H9 (cell line): ENCODE data around the gene LAMB4. TPM values are rescaled to one million over a fixed set of nuclear protein-coding genes. Genes with fewer than 3 reads are reported as not detected.

ENCODE experiments used
- DNase-seq: peaks from one replicate; pipeline ENCODE4 v3.0.0-alpha.2; 2017
- H2AFZ ChIP-seq: one replicate; pipeline ENCODE4 v1.6.1; 2013; ENCODE audit warnings: mild to moderate bottlenecking, low read length, control low read depth, moderate library complexity
- H2AK5ac ChIP-seq: 2 replicates; pipeline ENCODE4 v1.6.1; 2013; ENCODE audit warnings: low read length, control low read depth, mixed read lengths; ENCODE audit not compliant: insufficient read length
- H2BK120ac ChIP-seq: one replicate; pipeline ENCODE4 v1.6.1; 2013; ENCODE audit warnings: low read depth, mild to moderate bottlenecking, low read length, control low read depth, inconsistent platforms; ENCODE audit not compliant: poor library complexity, severe bottlenecking
- H2BK12ac ChIP-seq: 2 replicates; pipeline ENCODE4 v1.6.1; 2013; ENCODE audit warnings: low read length, control low read depth, mixed read lengths, low read depth; ENCODE audit not compliant: insufficient read length
- H2BK15ac ChIP-seq: 2 replicates; pipeline ENCODE4 v1.6.1; 2013; ENCODE audit warnings: low read depth, low read length, control low read depth
- H2BK20ac ChIP-seq: one replicate; pipeline ENCODE4 v1.6.1; 2013; ENCODE audit warnings: low read depth, mild to moderate bottlenecking, low read length, control low read depth, inconsistent platforms; ENCODE audit not compliant: poor library complexity, severe bottlenecking
- H2BK5ac ChIP-seq: 2 replicates; pipeline ENCODE4 v1.6.1; 2013; ENCODE audit warnings: low read length, control low read depth, mixed read lengths; ENCODE audit not compliant: insufficient read length
- H3K14ac ChIP-seq: 2 replicates; pipeline ENCODE4 v1.6.1; 2013; ENCODE audit warnings: low read length, control low read depth; ENCODE audit not compliant: insufficient read depth
- H3K18ac ChIP-seq: 2 replicates; pipeline ENCODE4 v1.6.1; 2013; ENCODE audit warnings: low read depth, mild to moderate bottlenecking, mixed read lengths, low read length, control low read depth; ENCODE audit not compliant: insufficient read length
- H3K23ac ChIP-seq: 2 replicates; pipeline ENCODE4 v1.6.1; 2013; ENCODE audit warnings: low read length, control low read depth, mixed read lengths, low read depth; ENCODE audit not compliant: insufficient read length
- H3K23me2 ChIP-seq: 2 replicates; pipeline ENCODE4 v1.6.1; 2013; ENCODE audit warnings: low read depth, mild to moderate bottlenecking, mixed read lengths, low read length, control low read depth; ENCODE audit not compliant: insufficient read length, poor library complexity, severe bottlenecking
- H3K27ac ChIP-seq: 2 replicates; pipeline ENCODE4 v1.5.1; 2013; ENCODE audit warnings: low read length, control low read depth, mixed read lengths, low read depth; ENCODE audit not compliant: insufficient read length
- H3K27me3 ChIP-seq: 2 replicates; pipeline ENCODE4 v1.6.1; 2013; ENCODE audit warnings: low read length, control low read depth, inconsistent platforms; ENCODE audit not compliant: insufficient read depth
- H3K4ac ChIP-seq: 2 replicates; pipeline ENCODE4 v1.6.1; 2013; ENCODE audit warnings: low read depth, mild to moderate bottlenecking, control low read depth, inconsistent platforms, low read length, moderate library complexity
- H3K4me1 ChIP-seq: 2 replicates; pipeline ENCODE4 v1.6.1; 2013; ENCODE audit warnings: low read length, control low read depth, inconsistent platforms; ENCODE audit not compliant: insufficient read depth
- H3K4me2 ChIP-seq: 2 replicates; pipeline ENCODE4 v1.6.1; 2013; ENCODE audit warnings: low read length, control low read depth, mixed read lengths; ENCODE audit not compliant: insufficient read length, insufficient read depth
- H3K56ac ChIP-seq: 2 replicates; pipeline ENCODE4 v1.6.1; 2013; ENCODE audit warnings: low read depth, mild to moderate bottlenecking, mixed read lengths, low read length, control low read depth; ENCODE audit not compliant: insufficient read length
- H3K79me1 ChIP-seq: 2 replicates; pipeline ENCODE4 v1.6.1; 2013; ENCODE audit warnings: low read depth, mild to moderate bottlenecking, moderate library complexity, low read length, control low read depth, inconsistent platforms; ENCODE audit not compliant: insufficient read depth, poor library complexity, severe bottlenecking
- H3K79me2 ChIP-seq: 2 replicates; pipeline ENCODE4 v1.6.1; 2013; ENCODE audit warnings: low read length, control low read depth, inconsistent platforms; ENCODE audit not compliant: insufficient read depth
- H3K9ac ChIP-seq: 2 replicates; pipeline ENCODE4 v1.6.1; 2013; ENCODE audit warnings: low read length, control low read depth, mixed read lengths; ENCODE audit not compliant: insufficient read length; ENCODE audit errors: extremely low read depth
- H3K9me3 ChIP-seq: one replicate; pipeline ENCODE4 v1.6.1; 2013; ENCODE audit warnings: low read depth, low read length, inconsistent platforms; ENCODE audit not compliant: control insufficient read depth
- H3T11ph ChIP-seq: one replicate; pipeline ENCODE4 v1.6.1; 2013; ENCODE audit warnings: mild to moderate bottlenecking, low read length, control low read depth, inconsistent platforms
- H4K20me1 ChIP-seq: one replicate; pipeline ENCODE4 v1.6.1; 2013; ENCODE audit not compliant: control insufficient read depth, insufficient read length, insufficient read depth
- H4K5ac ChIP-seq: 2 replicates; pipeline ENCODE4 v1.6.1; 2013; ENCODE audit warnings: low read depth, mild to moderate bottlenecking, mixed read lengths, low read length, control low read depth; ENCODE audit not compliant: insufficient read length
- H4K8ac ChIP-seq: replicated peaks from 2 replicates; pipeline ENCODE4 v1.6.1; 2013; ENCODE audit warnings: low read length, control low read depth, mixed read lengths, low read depth; ENCODE audit not compliant: insufficient read length
- H4K91ac ChIP-seq: 2 replicates; pipeline ENCODE4 v1.6.1; 2013; ENCODE audit warnings: low read depth, mild to moderate bottlenecking, moderate library complexity, mixed read lengths, low read length, control low read depth; ENCODE audit not compliant: insufficient read length
- H3K27ac Mint-ChIP-seq, 3 experiments: 2 replicates in 2 of 3; 3 replicates in 1 of 3; pipeline ENCODE4 v1.8.0; 2020 to 2021; ENCODE audit warnings: mixed read lengths in 3 of 3, mild to moderate bottlenecking in 1 of 3, moderate library complexity in 1 of 3
- H3K27me3 Mint-ChIP-seq: 2 replicates; pipeline ENCODE4 v1.8.0; 2021; ENCODE audit warnings: low read depth, mild to moderate bottlenecking, moderate library complexity, mixed read lengths
- H3K36me3 Mint-ChIP-seq, 3 experiments: 2 replicates in 2 of 3; 3 replicates in 1 of 3; pipeline ENCODE4 v1.8.0; 2020 to 2021; ENCODE audit warnings: low read depth in 3 of 3, mixed read lengths in 3 of 3; ENCODE audit not compliant: insufficient read depth in 1 of 3
- H3K4me1 Mint-ChIP-seq, 2 experiments: 2 replicates each; pipeline ENCODE4 v1.8.0; 2020; ENCODE audit warnings: mixed read lengths in 2 of 2
- H3K4me3 Mint-ChIP-seq, 2 experiments: 2 replicates in 1 of 2; 3 replicates in 1 of 2; pipeline ENCODE4 v1.8.0; 2020 to 2021; ENCODE audit warnings: mild to moderate bottlenecking in 2 of 2, mixed read lengths in 2 of 2, moderate library complexity in 1 of 2
- H3K9me3 Mint-ChIP-seq, 2 experiments: 2 replicates in 1 of 2; 3 replicates in 1 of 2; pipeline ENCODE4 v1.8.0; 2020; ENCODE audit warnings: mild to moderate bottlenecking in 2 of 2, mixed read lengths in 2 of 2, moderate library complexity in 1 of 2
- WGBS: extraction: QIAGEN DNeasy Blood & Tissue Kit; methylation state at CpG from one replicate; pipeline ENCODE4 v1.1.7; 2013; ENCODE audit warnings: missing lambda C conversion rate, low lambda C conversion rate, mixed read lengths; ENCODE audit not compliant: insufficient read length; ENCODE audit errors: extremely low coverage; 5-methylcytosine and 5-hydroxymethylcytosine counted together
- total RNA-seq: library from RNA; stranded (reverse); gene quantifications from 2 replicates; pipeline ENCODE4 v1.2.1, GENCODE V29; 2021
- TF ChIP-seq, protein P1 (sequence below): fragments of 200-600 bp; sonication (generic); conservative IDR thresholded peaks from 3 replicates; pipeline ENCODE4 v1.8.0; 2021; ENCODE audit warnings: antibody characterized with exemption, mild to moderate bottlenecking

Gene LAMB4
- total RNA-seq, 1 experiment from 2014 or later, result not detected

DNA sequence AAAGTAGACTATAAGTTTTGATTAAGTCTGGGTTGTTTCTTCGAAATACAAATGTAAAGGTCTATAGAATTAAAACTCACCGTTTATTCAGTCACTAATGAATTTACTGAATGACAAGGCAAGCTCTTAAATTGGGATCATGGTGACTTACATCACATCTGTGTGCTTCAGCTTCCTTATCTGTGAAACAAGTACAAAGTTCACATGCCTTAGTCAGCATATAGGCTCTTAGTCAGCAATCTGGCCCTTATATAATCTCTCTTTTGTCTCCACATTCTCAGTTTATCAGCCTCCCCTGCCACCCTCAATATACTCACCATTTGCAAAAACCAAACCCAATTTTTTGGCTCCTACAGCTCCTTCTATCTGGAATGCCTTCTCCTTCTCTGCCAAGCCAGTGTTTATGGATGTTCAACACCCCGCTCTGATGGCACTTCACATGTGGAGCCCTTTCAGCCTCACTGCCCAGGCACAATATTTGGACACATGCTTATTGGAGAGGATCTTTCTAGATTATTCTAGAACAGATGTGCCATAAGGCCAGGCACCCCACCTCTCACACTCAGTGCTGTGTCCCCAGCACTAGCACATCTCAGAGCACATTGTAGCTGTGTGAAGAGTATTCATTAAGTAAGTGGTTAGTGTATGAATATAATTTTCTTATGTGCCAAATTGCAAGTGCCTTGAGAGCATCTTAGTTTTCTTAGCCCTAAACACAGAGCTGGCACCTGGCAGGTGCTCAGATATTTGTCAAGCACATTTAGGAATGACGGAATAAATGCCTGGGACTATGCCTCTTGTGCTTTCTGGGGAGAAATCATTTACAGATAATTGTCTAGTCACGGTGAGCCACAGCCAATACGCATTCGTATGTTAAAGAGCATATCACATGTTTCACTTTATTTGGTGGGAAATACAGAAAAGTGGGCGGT lies 117.4 kb downstream of the LAMB4 start:
- H2BK20ac ChIP-seq, result no peak overlapping the region
- H3K27me3 ChIP-seq, result no peaks in the 10 kb centered on the region; the same call in 1 of the 2 replicates
- H3K4me3 Mint-ChIP-seq, result no peak overlapping the region
- H2BK15ac ChIP-seq, result no peak overlapping the region
- no peak for DNase-seq
- H3K4me2 ChIP-seq, result no peak overlapping the region
- no peak overlapping the region for H3K56ac ChIP-seq
- no peaks in the 10 kb centered on the region for H3K23me2 ChIP-seq
- H2BK120ac ChIP-seq, result no peak overlapping the region
- no peak overlapping the region; a peak in 2 of 7 replicates for H3K27ac Mint-ChIP-seq
- H3K79me2 ChIP-seq, result no peaks in the 10 kb centered on the region
- no peak overlapping the region for H2AFZ ChIP-seq
- no peak overlapping the region for H4K8ac ChIP-seq
- H4K20me1 ChIP-seq, result no peaks in the 10 kb centered on the region
- no peak overlapping the region for H3K23ac ChIP-seq
- TF ChIP-seq, protein P1, sequence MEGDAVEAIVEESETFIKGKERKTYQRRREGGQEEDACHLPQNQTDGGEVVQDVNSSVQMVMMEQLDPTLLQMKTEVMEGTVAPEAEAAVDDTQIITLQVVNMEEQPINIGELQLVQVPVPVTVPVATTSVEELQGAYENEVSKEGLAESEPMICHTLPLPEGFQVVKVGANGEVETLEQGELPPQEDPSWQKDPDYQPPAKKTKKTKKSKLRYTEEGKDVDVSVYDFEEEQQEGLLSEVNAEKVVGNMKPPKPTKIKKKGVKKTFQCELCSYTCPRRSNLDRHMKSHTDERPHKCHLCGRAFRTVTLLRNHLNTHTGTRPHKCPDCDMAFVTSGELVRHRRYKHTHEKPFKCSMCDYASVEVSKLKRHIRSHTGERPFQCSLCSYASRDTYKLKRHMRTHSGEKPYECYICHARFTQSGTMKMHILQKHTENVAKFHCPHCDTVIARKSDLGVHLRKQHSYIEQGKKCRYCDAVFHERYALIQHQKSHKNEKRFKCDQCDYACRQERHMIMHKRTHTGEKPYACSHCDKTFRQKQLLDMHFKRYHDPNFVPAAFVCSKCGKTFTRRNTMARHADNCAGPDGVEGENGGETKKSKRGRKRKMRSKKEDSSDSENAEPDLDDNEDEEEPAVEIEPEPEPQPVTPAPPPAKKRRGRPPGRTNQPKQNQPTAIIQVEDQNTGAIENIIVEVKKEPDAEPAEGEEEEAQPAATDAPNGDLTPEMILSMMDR, result no peak
- no peak overlapping the region for H2BK12ac ChIP-seq
- H3K27ac ChIP-seq, result no peak overlapping the region
- H3K14ac ChIP-seq, result no peak overlapping the region
- H3K4me1 ChIP-seq, result no peaks in the 10 kb centered on the region
- no peak overlapping the region for H4K5ac ChIP-seq
- no peaks in the 10 kb centered on the region for H3K4me1 Mint-ChIP-seq
- H3K27me3 Mint-ChIP-seq, result peaks cover 13% of the 10 kb centered on the region
- H3K9me3 ChIP-seq, result no peaks in the 10 kb centered on the region
- H4K91ac ChIP-seq, result no peak overlapping the region
- H3K9ac ChIP-seq, result no peak overlapping the region
- H2AK5ac ChIP-seq, result no peak overlapping the region
- WGBS, result no CpG with 5 or more reads among the region's 8 CpGs
- no peak overlapping the region for H2BK5ac ChIP-seq
- H3K9me3 Mint-ChIP-seq, result no peaks in the 10 kb centered on the region
- H3K36me3 Mint-ChIP-seq, result no peaks in the 10 kb centered on the region
- no peaks in the 10 kb centered on the region for H3K79me1 ChIP-seq
- H3K4ac ChIP-seq, result no peak overlapping the region
- H3T11ph ChIP-seq, result no peak overlapping the region
- no peak overlapping the region for H3K18ac ChIP-seq
